Measurements from ENCODE around the gene C1orf115. TPM values are rescaled to one million over a fixed set of nuclear protein-coding genes. Genes with fewer than 3 reads are reported as not detected.

The C1orf115 gene, protein sequence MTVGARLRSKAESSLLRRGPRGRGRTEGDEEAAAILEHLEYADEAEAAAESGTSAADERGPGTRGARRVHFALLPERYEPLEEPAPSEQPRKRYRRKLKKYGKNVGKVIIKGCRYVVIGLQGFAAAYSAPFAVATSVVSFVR
- 9.7 and 9.8 TPM in 2 replicates for total RNA-seq
- long read RNA-seq, partial matches to known transcripts = 6 of 7 reads
- long read RNA-seq, other reads (novel, unspliced or antisense) = 0 of 7 reads

DNA sequence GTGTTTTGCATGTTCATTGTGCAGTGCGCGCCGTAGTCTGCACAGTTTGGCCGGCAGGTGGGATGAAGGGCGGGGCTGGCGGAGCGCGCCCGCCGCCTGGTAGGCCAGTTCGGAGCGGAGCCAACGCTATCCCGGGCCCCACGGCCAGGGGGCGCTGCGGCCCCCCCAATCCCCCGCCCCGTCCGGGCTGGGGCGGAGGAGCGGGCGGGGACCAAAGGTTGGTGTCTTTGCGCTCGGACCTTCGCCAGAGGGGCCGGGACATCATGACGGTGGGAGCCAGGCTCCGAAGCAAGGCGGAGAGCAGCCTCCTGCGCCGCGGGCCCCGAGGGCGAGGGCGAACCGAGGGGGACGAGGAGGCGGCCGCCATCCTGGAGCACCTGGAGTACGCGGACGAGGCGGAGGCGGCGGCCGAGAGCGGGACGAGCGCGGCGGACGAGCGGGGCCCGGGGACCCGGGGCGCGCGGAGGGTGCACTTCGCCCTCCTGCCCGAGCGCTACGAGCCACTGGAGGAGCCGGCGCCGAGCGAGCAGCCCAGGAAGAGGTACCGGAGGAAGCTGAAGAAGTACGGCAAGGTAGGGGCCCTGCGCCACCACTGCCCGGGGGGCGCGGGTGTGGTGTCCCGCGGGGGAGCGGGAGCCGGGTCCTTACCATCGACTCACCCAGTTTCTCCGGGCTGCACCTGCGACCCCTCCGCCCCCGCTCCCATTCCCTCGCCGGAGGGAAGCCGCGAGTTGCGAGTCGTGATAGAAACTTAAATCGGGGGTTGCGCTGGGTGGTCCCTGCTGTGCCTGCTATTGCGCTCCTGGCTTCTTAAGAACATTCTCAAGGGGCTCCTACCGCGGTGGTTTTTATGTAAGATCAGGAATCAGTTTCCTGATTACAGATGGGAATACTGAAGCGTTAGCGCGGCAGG lies at the start of gene C1orf115:
C1orf115 (plus strand) TSS at position 224 of the 913 bp plus-strand sequence; CDS start at position 264, 40 bp downstream.
- TF ChIP-seq, protein P1, sequence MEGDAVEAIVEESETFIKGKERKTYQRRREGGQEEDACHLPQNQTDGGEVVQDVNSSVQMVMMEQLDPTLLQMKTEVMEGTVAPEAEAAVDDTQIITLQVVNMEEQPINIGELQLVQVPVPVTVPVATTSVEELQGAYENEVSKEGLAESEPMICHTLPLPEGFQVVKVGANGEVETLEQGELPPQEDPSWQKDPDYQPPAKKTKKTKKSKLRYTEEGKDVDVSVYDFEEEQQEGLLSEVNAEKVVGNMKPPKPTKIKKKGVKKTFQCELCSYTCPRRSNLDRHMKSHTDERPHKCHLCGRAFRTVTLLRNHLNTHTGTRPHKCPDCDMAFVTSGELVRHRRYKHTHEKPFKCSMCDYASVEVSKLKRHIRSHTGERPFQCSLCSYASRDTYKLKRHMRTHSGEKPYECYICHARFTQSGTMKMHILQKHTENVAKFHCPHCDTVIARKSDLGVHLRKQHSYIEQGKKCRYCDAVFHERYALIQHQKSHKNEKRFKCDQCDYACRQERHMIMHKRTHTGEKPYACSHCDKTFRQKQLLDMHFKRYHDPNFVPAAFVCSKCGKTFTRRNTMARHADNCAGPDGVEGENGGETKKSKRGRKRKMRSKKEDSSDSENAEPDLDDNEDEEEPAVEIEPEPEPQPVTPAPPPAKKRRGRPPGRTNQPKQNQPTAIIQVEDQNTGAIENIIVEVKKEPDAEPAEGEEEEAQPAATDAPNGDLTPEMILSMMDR (IDR thresholded peaks at IDR 0.05; ENCODE audit: unreplicated experiment) = peak; percentile 100
- Mint-ChIP-seq H3K9me3 (ENCODE audit: low read depth) (no peaks in the 10 kb centered on the region), H3K27ac (peak within 1 kb of the TSS; percentile 93), H3K27me3 (peaks cover 31% of the 10 kb centered on the region), H3K4me1 (ENCODE audit: low read depth) (peaks cover 6% of the 10 kb centered on the region), H3K4me3 (ENCODE audit: low read depth) (peak within 1 kb of the TSS; percentile 93), H3K36me3 (ENCODE audit: insufficient read depth) (no peaks in the 10 kb centered on the region)
- peak; percentile 93 for DNase-seq (ENCODE audit: low spot score, unreplicated experiment)

DNA sequence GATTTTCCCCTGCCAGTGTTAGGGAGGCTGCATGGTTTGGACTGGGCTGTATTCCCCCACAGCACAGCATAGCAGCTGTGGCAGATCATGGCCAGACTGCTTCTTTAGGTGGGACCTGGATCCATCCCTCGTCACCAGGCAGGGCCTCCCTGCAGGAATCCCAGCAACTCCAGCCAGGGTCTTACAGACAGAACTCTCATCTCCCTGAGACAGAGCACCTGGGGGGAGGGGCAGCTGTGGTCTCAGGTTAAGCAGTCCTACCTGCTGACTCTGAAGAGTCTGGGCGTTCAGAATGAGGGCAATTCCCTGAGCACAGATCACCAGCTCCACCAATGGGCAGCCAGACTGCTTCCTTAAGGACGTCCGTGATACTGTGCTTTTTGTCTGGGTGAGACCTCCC lies 47.9 kb upstream of the C1orf115 start:
- TF ChIP-seq, protein P1 (IDR thresholded peaks at IDR 0.05; ENCODE audit: unreplicated experiment) = no peak
- peaks cover 22% of the 10 kb centered on the region for H3K36me3 Mint-ChIP-seq (ENCODE audit: insufficient read depth)
- no peak overlapping the region for H3K4me3 Mint-ChIP-seq (ENCODE audit: low read depth)
- H3K27me3 Mint-ChIP-seq = no peaks in the 10 kb centered on the region
- peaks cover 8% of the 10 kb centered on the region for H3K4me1 Mint-ChIP-seq (ENCODE audit: low read depth)
- no peak for DNase-seq (ENCODE audit: low spot score, unreplicated experiment)
- no peak overlapping the region for H3K27ac Mint-ChIP-seq
- peaks cover 24% of the 10 kb centered on the region for H3K9me3 Mint-ChIP-seq (ENCODE audit: low read depth)

DNA sequence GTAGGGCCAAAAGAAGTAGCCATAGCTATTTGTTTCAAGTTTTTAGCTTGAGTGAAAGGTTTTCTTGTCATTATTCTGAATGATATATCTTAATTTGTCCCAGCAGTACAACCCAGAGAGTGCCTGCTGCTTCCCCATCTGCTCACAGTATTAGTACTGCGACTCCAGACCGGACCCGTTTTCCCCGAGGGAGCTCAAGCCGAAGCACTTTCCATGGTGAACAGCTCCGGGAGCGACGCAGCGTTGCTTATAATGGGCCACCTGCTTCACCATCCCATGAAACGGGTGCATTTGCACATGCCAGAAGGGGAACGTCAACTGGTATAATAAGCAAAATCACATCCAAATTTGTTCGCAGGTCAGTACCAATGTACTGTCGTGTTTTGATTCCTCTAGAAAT lies 37.2 kb upstream of the C1orf115 start:
- no peaks in the 10 kb centered on the region for H3K27me3 Mint-ChIP-seq
- no peak overlapping the region for H3K27ac Mint-ChIP-seq
- H3K36me3 Mint-ChIP-seq (ENCODE audit: insufficient read depth) = peaks cover 2% of the 10 kb centered on the region
- TF ChIP-seq, protein P1 (IDR thresholded peaks at IDR 0.05; ENCODE audit: unreplicated experiment) = no peak
- no peak overlapping the region for H3K4me3 Mint-ChIP-seq (ENCODE audit: low read depth)
- DNase-seq (ENCODE audit: low spot score, unreplicated experiment) = no peak
- H3K9me3 Mint-ChIP-seq (ENCODE audit: low read depth) = no peaks in the 10 kb centered on the region
- no peaks in the 10 kb centered on the region for H3K4me1 Mint-ChIP-seq (ENCODE audit: low read depth)

DNA sequence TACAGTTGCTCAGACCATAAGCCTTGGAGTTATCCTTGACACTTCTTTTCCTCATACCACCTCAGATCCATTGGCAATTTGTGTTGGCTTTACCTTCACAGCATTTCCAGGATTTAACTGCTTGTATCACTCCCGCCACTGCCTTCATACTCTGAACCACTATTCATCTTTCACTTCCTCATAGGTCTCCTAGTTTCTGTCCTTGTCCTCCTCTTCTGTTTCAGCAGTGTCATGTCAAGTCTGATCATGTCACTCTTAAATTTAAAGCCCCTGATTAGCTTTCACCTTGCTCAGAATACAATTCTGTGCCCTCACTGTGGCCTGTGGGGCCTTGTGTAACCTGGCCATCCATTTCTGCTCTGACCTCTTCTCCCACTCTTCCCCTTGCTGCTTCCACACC lies 34.7 kb upstream of the C1orf115 start:
- H3K4me3 Mint-ChIP-seq (ENCODE audit: low read depth) = no peak overlapping the region
- H3K27me3 Mint-ChIP-seq = no peaks in the 10 kb centered on the region
- TF ChIP-seq, protein P1 (IDR thresholded peaks at IDR 0.05; ENCODE audit: unreplicated experiment) = no peak
- no peaks in the 10 kb centered on the region for H3K9me3 Mint-ChIP-seq (ENCODE audit: low read depth)
- no peaks in the 10 kb centered on the region for H3K4me1 Mint-ChIP-seq (ENCODE audit: low read depth)
- H3K36me3 Mint-ChIP-seq (ENCODE audit: insufficient read depth) = peaks cover 2% of the 10 kb centered on the region
- H3K27ac Mint-ChIP-seq = no peak overlapping the region
- no peak for DNase-seq (ENCODE audit: low spot score, unreplicated experiment)

DNA sequence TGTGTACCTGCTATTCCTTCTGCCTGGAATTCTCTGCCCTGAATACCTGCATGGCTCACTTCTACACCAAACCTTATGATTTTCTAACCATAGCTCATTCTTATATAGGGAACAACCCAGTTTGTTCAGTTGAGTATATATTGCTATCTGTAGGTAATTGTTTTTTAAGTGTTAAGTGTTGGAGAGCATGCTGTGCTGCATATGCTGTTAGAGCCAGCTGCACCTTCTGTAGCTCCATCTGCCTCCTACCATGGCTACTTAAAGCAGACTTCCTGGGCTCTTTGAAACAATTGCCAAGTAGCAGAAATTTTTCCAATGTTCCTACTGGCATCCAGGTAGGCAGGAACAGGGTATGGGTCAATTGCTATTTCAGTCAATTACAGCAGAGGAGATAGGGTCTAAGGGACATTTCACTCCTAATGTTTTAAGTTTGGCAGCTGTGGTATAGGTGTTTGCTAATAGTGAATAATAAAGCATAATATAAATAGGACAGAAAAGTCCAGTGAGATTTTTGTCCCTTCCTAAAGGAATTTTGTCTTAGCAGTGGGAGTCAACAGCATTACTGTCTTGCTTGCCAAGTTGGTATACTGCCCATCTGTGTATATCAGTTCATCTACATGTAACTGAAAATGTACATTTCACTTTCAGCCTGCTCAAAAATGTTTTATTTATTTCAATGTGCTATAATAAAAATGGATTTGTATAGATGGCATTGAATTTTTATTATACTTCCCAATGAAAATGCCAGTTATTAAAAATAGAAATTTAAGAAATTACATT lies 34.0 kb upstream of the C1orf115 start:
- Mint-ChIP-seq H3K36me3 (ENCODE audit: insufficient read depth) (peaks cover 7% of the 10 kb centered on the region), H3K4me3 (ENCODE audit: low read depth) (no peak overlapping the region), H3K4me1 (ENCODE audit: low read depth) (no peaks in the 10 kb centered on the region), H3K27me3 (no peaks in the 10 kb centered on the region), H3K9me3 (ENCODE audit: low read depth) (no peaks in the 10 kb centered on the region), H3K27ac (no peak overlapping the region)
- no peak for DNase-seq (ENCODE audit: low spot score, unreplicated experiment)
- TF ChIP-seq, protein P1 (IDR thresholded peaks at IDR 0.05; ENCODE audit: unreplicated experiment) = no peak
